HEK293 (cell line): Measurements from ENCODE around the gene TECPR2.
"Not testable (repeated sequence)": the region's sequence is repeated elsewhere in the genome, so short reads cannot be mapped to it uniquely, and the experiment has no call there.

ENCODE experiments used
- CTCF ChIA-PET: fragments of 350-600 bp; formaldehyde crosslinking; extraction: SDS; loops from one replicate; lab custom pipeline; 2021; ENCODE audit warnings: antibody characterized with exemption; lab: Yijun Ruan, JAX
- POLR2A ChIA-PET: fragments of 300-600 bp; formaldehyde crosslinking; extraction: SDS; loops from one replicate; lab custom pipeline; 2020; ENCODE audit warnings: antibody characterized with exemption, inconsistent platforms; lab: Yijun Ruan, JAX
- H3K27ac ChIP-seq: fragments of 200-500 bp; sonication (Bioruptor generic); 2 replicates; pipeline ENCODE4 v1.5.1; 2014; ENCODE audit warnings: low read depth, low read length, control low read depth, inconsistent platforms; ENCODE audit errors: extremely low read depth
- H3K36me3 ChIP-seq, 2 experiments: fragments of 200-500 bp in 1 of 2; sonication (Bioruptor generic) in 1 of 2; 1 replicate in 1 of 2; 2 replicates in 1 of 2; pipeline ENCODE4 v1.5.1; 2014 to 2017; ENCODE audit warnings: inconsistent platforms in 2 of 2, low read length in 2 of 2; ENCODE audit not compliant: control insufficient read depth in 2 of 2, insufficient read depth in 1 of 2
- H3K4me1 ChIP-seq: fragments of 200-500 bp; sonication (Bioruptor generic); 2 replicates; pipeline ENCODE4 v1.5.1; 2014; ENCODE audit warnings: mild to moderate bottlenecking, low read length, inconsistent platforms; ENCODE audit not compliant: control insufficient read depth, insufficient read depth
- H3K4me3 ChIP-seq: 2 replicates; pipeline ENCODE4 v1.5.1; 2011; ENCODE audit warnings: low read depth, mild to moderate bottlenecking, control low read depth, low read length, moderate library complexity
- H3K9me3 ChIP-seq: fragments of 200-500 bp; sonication (Bioruptor generic); 2 replicates; pipeline ENCODE4 v1.5.1; 2014; ENCODE audit warnings: low read depth, low read length, inconsistent platforms; ENCODE audit not compliant: control insufficient read depth, insufficient read depth
- BCL11B ChIP-seq: fragments of 450-650 bp; formaldehyde crosslinking; IDR thresholded peaks from 2 replicates; pipeline ENCODE4 v1.5.1; 2016; ENCODE audit warnings: low read depth, missing biosample characterization, missing genetic modification characterization
- HOXC10 ChIP-seq: sonication (generic); formaldehyde crosslinking; IDR thresholded peaks from 2 replicates; pipeline ENCODE4 v1.8.1; 2023; ENCODE audit warnings: mild to moderate bottlenecking, missing genetic modification reagents
- KLF1 ChIP-seq: fragments of 450-650 bp; formaldehyde crosslinking; IDR thresholded peaks from 2 replicates; pipeline ENCODE4 v1.5.1; 2016; ENCODE audit warnings: missing biosample characterization, missing genetic modification characterization
- KLF10 ChIP-seq: fragments of 450-650 bp; IDR thresholded peaks from 2 replicates; pipeline ENCODE4 v1.5.1; 2018; ENCODE audit warnings: missing biosample characterization, mild to moderate bottlenecking, missing genetic modification characterization
- PRDM1 ChIP-seq: fragments of 450-650 bp; formaldehyde crosslinking; IDR thresholded peaks from 2 replicates; pipeline ENCODE4; 2016; ENCODE audit warnings: missing biosample characterization, missing genetic modification characterization
- SETDB1 ChIP-seq: IDR thresholded peaks from one replicate; pipeline ENCODE4 v1.6.1; 2017; ENCODE audit warnings: mild to moderate bottlenecking, low read length, moderate library complexity, mixed read lengths; ENCODE audit not compliant: insufficient read length
- WT1 ChIP-seq: fragments of 450-650 bp; formaldehyde crosslinking; IDR thresholded peaks from 2 replicates; pipeline ENCODE4 v1.5.1; 2016; ENCODE audit warnings: missing biosample characterization, missing genetic modification characterization
- ZBTB1 ChIP-seq: fragments of 450-650 bp; formaldehyde crosslinking; IDR thresholded peaks from 2 replicates; pipeline ENCODE4 v1.5.1; 2016; ENCODE audit warnings: missing biosample characterization, missing genetic modification characterization
- ZBTB20 ChIP-seq: fragments of 450-650 bp; formaldehyde crosslinking; IDR thresholded peaks from 2 replicates; pipeline ENCODE4 v1.5.1; 2016; ENCODE audit warnings: missing biosample characterization, missing genetic modification characterization
- ZFP69B ChIP-seq: fragments of 450-650 bp; formaldehyde crosslinking; IDR thresholded peaks from 2 replicates; pipeline ENCODE4 v1.5.1; 2016; ENCODE audit warnings: missing biosample characterization, missing genetic modification characterization
- ZNF132 ChIP-seq: fragments of 450-650 bp; formaldehyde crosslinking; IDR thresholded peaks from 2 replicates; pipeline ENCODE4 v1.5.1; 2017; ENCODE audit warnings: missing biosample characterization, missing genetic modification characterization, borderline replicate concordance
- ZNF18 ChIP-seq: fragments of 450-650 bp; formaldehyde crosslinking; IDR thresholded peaks from 2 replicates; pipeline ENCODE4 v1.5.1; 2016; ENCODE audit warnings: missing biosample characterization, missing genetic modification characterization
- ZNF202 ChIP-seq: fragments of 450-650 bp; formaldehyde crosslinking; IDR thresholded peaks from 2 replicates; pipeline ENCODE4 v1.5.1; 2016; ENCODE audit warnings: missing biosample characterization, missing genetic modification characterization, borderline replicate concordance
- ZNF223 ChIP-seq: fragments of 450-650 bp; formaldehyde crosslinking; IDR thresholded peaks from 2 replicates; pipeline ENCODE4 v1.5.1; 2016; ENCODE audit warnings: missing biosample characterization, missing genetic modification characterization
- ZNF350 ChIP-seq: fragments of 450-650 bp; formaldehyde crosslinking; IDR thresholded peaks from 2 replicates; pipeline ENCODE4 v1.5.0; 2017; ENCODE audit warnings: missing biosample characterization, mild to moderate bottlenecking, missing genetic modification characterization
- ZNF37A ChIP-seq: fragments of 450-650 bp; IDR thresholded peaks from 2 replicates; pipeline ENCODE4 v1.5.1; 2018; ENCODE audit warnings: missing biosample characterization, missing genetic modification characterization
- ZNF394 ChIP-seq: fragments of 450-650 bp; formaldehyde crosslinking; IDR thresholded peaks from 2 replicates; pipeline ENCODE4 v1.5.1; 2016; ENCODE audit warnings: missing biosample characterization, missing genetic modification characterization, mild to moderate bottlenecking, moderate library complexity, borderline replicate concordance
- ZNF473 ChIP-seq: fragments of 450-650 bp; formaldehyde crosslinking; IDR thresholded peaks from 2 replicates; pipeline ENCODE4 v1.5.1; 2017; ENCODE audit warnings: missing biosample characterization, missing genetic modification characterization
- ZNF558 ChIP-seq: fragments of 450-650 bp; formaldehyde crosslinking; IDR thresholded peaks from 2 replicates; pipeline ENCODE4 v1.5.1; 2016; ENCODE audit warnings: missing biosample characterization, missing genetic modification characterization
- ZNF704 ChIP-seq: fragments of 450-650 bp; formaldehyde crosslinking; IDR thresholded peaks from 2 replicates; pipeline ENCODE4 v1.5.1; 2016; ENCODE audit warnings: missing biosample characterization, missing genetic modification characterization
- TF ChIP-seq, protein P1 (sequence below): fragments of 450-650 bp; formaldehyde crosslinking; IDR thresholded peaks from 2 replicates; pipeline ENCODE4; 2016; ENCODE audit warnings: missing biosample characterization, missing genetic modification characterization
- TF ChIP-seq, protein P2 (sequence below): fragments of 450-650 bp; formaldehyde crosslinking; IDR thresholded peaks from 2 replicates; pipeline ENCODE4 v1.5.1; 2016; ENCODE audit warnings: missing biosample characterization, missing genetic modification characterization
- TF ChIP-seq, protein P3 (sequence below): fragments of 450-650 bp; formaldehyde crosslinking; IDR thresholded peaks from 2 replicates; pipeline ENCODE4 v1.5.1; 2016; ENCODE audit warnings: missing biosample characterization, missing genetic modification characterization
- TF ChIP-seq, protein P4 (sequence below): fragments of 450-650 bp; formaldehyde crosslinking; IDR thresholded peaks from 2 replicates; pipeline ENCODE4 v1.5.1; 2016; ENCODE audit warnings: missing biosample characterization, missing genetic modification characterization

Gene TECPR2

DNA sequence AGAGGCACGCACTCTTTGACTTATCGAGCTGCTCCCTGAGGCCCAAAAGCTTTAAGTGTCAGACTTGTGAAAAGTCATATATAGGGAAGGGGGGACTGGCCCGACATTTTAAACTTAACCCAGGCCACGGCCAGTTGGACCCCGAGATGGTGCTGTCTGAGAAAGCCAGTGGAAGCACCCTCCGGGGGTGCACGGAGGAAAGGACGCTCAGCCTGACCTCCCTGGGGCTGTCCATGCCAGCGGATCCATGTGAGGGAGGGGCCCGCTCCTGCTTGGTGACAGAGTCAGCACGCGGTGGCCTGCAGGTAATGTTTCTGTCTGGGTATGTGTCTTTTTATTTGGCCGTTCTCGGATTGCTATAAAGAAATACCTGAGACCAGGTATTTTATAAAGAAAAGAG, 36.2 kb upstream of the TECPR2 start (continued):
- TF ChIP-seq WT1 (tag by site-specific recombination) (no peak), ZNF202 (tag by site-specific recombination) (no peak), ZNF132 (tag by site-specific recombination) (no peak), ZNF704 (tag by site-specific recombination) (no peak), ZFP69B (tag by site-specific recombination) (no peak)

DNA sequence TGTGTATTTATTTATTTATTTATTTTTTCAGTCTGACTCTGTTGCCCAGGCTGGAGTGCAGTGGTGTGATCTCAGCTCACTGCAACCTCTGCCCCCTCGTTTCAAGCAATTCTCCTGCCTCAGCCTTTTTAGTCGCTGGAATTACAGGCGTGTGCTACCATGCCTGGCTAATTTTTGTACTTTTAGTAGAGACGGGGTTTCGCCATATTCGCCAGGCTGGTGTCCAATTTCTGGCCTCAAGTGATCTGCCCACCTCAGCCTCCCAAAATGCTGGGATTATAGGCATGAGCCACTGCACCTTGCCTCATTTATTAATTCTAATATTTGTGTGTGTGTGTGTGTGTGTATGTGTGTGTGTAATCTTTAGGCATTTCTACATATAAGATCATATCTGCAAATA, 33.4 kb upstream of the TECPR2 start:
- CTCF ChIA-PET = interaction anchor here (0.6 to 1.0 kb wide), 2 partner anchors 9 to 323 kb away, joined by 3 to 4 read pairs; no protein-coding TSS in a partner anchor

GRCh38 chr14:102330806-102331205, 31.9 kb upstream of the TECPR2 start:
- H3K36me3 ChIP-seq = peaks cover 33 to 48% of the 10 kb centered on the region in 2 experiments; a peak in 2 of 3 replicates
- H3K9me3 ChIP-seq = no peaks in the 10 kb centered on the region
- H3K4me1 ChIP-seq = no peaks in the 10 kb centered on the region
- H3K27ac ChIP-seq = no peak overlapping the region
- CTCF ChIA-PET = no interaction called here
- H3K4me3 ChIP-seq = no peak overlapping the region
- TF ChIP-seq ZNF350 (no peak), SETDB1 (no peak), ZNF473 (no peak), BCL11B (no peak), PRDM1 (no peak)
- TF ChIP-seq, protein P1, sequence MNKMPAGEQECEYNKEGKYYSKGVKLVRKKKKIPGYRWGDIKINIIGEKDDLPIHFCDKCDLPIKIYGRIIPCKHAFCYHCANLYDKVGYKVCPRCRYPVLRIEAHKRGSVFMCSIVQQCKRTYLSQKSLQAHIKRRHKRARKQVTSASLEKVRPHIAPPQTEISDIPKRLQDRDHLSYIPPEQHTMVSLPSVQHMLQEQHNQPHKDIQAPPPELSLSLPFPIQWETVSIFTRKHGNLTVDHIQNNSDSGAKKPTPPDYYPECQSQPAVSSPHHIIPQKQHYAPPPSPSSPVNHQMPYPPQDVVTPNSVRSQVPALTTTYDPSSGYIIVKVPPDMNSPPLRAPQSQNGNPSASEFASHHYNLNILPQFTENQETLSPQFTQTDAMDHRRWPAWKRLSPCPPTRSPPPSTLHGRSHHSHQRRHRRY (tag by site-specific recombination) = no peak
- TF ChIP-seq, protein P2, sequence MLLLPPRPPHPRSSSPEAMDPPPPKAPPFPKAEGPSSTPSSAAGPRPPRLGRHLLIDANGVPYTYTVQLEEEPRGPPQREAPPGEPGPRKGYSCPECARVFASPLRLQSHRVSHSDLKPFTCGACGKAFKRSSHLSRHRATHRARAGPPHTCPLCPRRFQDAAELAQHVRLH = no peak
- POLR2A ChIA-PET = no interaction called here

More for the DNA sequence above, 33.4 kb upstream of the TECPR2 start:
- peaks cover 32 to 39% of the 10 kb centered on the region in 2 experiments; a peak in 2 of 3 replicates for H3K36me3 ChIP-seq
- not testable (repeated sequence) for H3K4me1 ChIP-seq, H3K4me3 ChIP-seq, H3K27ac ChIP-seq, H3K9me3 ChIP-seq
- POLR2A ChIA-PET = interaction anchor here (0.7 kb wide), 1 partner anchor 1581 kb away, joined by 3 read pairs; no protein-coding TSS in a partner anchor

GRCh38 chr14:102333390-102333789, 29.4 kb upstream of the TECPR2 start:
- no peaks in the 10 kb centered on the region for H3K9me3 ChIP-seq
- H3K27ac ChIP-seq = no peak overlapping the region
- peaks cover 46 to 67% of the 10 kb centered on the region in 2 experiments; a peak in 2 of 3 replicates for H3K36me3 ChIP-seq
- no peaks in the 10 kb centered on the region for H3K4me1 ChIP-seq
- POLR2A ChIA-PET = interaction anchor here (1.4 kb wide), 1 partner anchor 29 kb away, joined by 4 read pairs; the partner anchor contains the start of genes CINP and TECPR2
- TF ChIP-seq KLF10 (tag by site-specific recombination) (no peak), ZNF558 (tag by site-specific recombination) (no peak), HOXC10 (CRISPR knock-in tag) (no peak), ZFP69B (tag by site-specific recombination) (no peak), ZNF18 (no peak), ZNF394 (tag by site-specific recombination) (no peak), KLF1 (tag by site-specific recombination) (no peak), ZNF223 (tag by site-specific recombination) (no peak), ZNF37A (tag by site-specific recombination) (no peak), ZBTB20 (tag by site-specific recombination) (no peak), ZBTB1 (no peak)
- TF ChIP-seq, protein P3, sequence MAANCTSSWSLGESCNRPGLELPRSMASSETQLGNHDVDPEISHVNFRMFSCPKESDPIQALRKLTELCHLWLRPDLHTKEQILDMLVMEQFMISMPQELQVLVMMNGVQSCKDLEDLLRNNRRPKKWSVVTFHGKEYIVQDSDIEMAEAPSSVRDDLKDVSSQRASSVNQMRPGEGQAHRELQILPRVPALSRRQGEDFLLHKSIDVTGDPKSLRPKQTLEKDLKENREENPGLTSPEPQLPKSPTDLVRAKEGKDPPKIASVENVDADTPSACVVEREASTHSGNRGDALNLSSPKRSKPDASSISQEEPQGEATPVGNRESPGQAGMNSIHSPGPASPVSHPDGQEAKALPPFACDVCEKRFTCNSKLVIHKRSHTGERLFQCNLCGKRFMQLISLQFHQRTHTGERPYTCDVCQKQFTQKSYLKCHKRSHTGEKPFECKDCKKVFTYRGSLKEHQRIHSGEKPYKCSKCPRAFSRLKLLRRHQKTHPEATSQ (tag by site-specific recombination) = no peak
- TF ChIP-seq, protein P4, sequence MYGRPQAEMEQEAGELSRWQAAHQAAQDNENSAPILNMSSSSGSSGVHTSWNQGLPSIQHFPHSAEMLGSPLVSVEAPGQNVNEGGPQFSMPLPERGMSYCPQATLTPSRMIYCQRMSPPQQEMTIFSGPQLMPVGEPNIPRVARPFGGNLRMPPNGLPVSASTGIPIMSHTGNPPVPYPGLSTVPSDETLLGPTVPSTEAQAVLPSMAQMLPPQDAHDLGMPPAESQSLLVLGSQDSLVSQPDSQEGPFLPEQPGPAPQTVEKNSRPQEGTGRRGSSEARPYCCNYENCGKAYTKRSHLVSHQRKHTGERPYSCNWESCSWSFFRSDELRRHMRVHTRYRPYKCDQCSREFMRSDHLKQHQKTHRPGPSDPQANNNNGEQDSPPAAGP = no peak
- no peak overlapping the region for H3K4me3 ChIP-seq
- CTCF ChIA-PET = interaction anchor here (0.7 to 1.4 kb wide), 2 partner anchors 8 to 372 kb away, joined by 4 read pairs; no protein-coding TSS in a partner anchor
